Vagina (tissue), 2 donors: ENCODE data around the gene LCE6A.

Source experiments
- POLR2A ChIP-seq, 2 donors: fragments of 450-650 bp; IDR thresholded peaks; one replicate each; pipeline ENCODE4 v1.6.1; 2017; ENCODE audit warnings: antibody characterized with exemption in 2 of 2, mild to moderate bottlenecking in 2 of 2, moderate library complexity in 2 of 2
- POLR2AphosphoS5 ChIP-seq, 2 donors: sonication (generic); formaldehyde crosslinking; IDR thresholded peaks; one replicate each; pipeline ENCODE4 v1.9.0; 2017; ENCODE audit warnings: antibody characterized with exemption in 2 of 2, mild to moderate bottlenecking in 2 of 2, low read depth in 1 of 2; ENCODE audit not compliant: insufficient read depth in 1 of 2
- TF ChIP-seq, protein P1 (sequence below), 3 experiments: fragments of 450-650 bp in 2 of 3; fragments of 200-600 bp in 1 of 3; sonication (generic) in 1 of 3; IDR thresholded peaks; one replicate each; pipeline ENCODE4 v1.5.1; 2017 to 2019; ENCODE audit warnings: antibody characterized with exemption in 3 of 3, mild to moderate bottlenecking in 2 of 3, moderate library complexity in 2 of 3

GRCh38 chr1:152880316-152880715 is 37.7 kb downstream of the LCE6A start:
- TF ChIP-seq, protein P1, sequence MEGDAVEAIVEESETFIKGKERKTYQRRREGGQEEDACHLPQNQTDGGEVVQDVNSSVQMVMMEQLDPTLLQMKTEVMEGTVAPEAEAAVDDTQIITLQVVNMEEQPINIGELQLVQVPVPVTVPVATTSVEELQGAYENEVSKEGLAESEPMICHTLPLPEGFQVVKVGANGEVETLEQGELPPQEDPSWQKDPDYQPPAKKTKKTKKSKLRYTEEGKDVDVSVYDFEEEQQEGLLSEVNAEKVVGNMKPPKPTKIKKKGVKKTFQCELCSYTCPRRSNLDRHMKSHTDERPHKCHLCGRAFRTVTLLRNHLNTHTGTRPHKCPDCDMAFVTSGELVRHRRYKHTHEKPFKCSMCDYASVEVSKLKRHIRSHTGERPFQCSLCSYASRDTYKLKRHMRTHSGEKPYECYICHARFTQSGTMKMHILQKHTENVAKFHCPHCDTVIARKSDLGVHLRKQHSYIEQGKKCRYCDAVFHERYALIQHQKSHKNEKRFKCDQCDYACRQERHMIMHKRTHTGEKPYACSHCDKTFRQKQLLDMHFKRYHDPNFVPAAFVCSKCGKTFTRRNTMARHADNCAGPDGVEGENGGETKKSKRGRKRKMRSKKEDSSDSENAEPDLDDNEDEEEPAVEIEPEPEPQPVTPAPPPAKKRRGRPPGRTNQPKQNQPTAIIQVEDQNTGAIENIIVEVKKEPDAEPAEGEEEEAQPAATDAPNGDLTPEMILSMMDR (IDR thresholded peaks at IDR 0.05) = no peak
- no peak for TF ChIP-seq POLR2AphosphoS5 (IDR thresholded peaks at IDR 0.05; ENCODE audit: insufficient read depth in 1 of 2, low read depth in 1 of 2)
- no peak for TF ChIP-seq POLR2A (IDR thresholded peaks at IDR 0.05)
